Gastroesophageal sphincter (tissue), 4 donors: ENCODE results near the gene SNED1. TPM values are rescaled to one million over a fixed set of nuclear protein-coding genes. Genes with fewer than 3 reads are reported as not detected.

Source experiments
- ATAC-seq: fragments of 150-250 bp; one replicate; pipeline ENCODE4 v1.9.1; 2016; ENCODE audit warnings: mild to moderate bottlenecking, moderate library complexity
- H3K27ac ChIP-seq, 4 donors: fragments of 200-600 bp; sonication (generic) in 3 of 4; 1 replicate in 3 of 4; 2 replicates in 1 of 4; pipeline ENCODE4 v1.5.1; 2016 to 2019
- H3K27me3 ChIP-seq: fragments of 200-600 bp; sonication (generic); one replicate; pipeline ENCODE4 v1.5.1; 2019
- H3K36me3 ChIP-seq, 2 donors: fragments of 200-600 bp; sonication (generic); one replicate each; pipeline ENCODE4 v1.5.1; 2019; ENCODE audit warnings: control low read depth in 1 of 2
- H3K4me1 ChIP-seq, 3 donors: fragments of 200-600 bp; sonication (generic); 1 replicate in 2 of 3; 2 replicates in 1 of 3; pipeline ENCODE4 v1.5.1; 2016 to 2019; ENCODE audit warnings: control low read depth in 2 of 3
- H3K4me3 ChIP-seq, 2 donors: fragments of 200-600 bp; sonication (generic); one replicate each; pipeline ENCODE4 v1.5.1; 2019; ENCODE audit warnings: mild to moderate bottlenecking in 1 of 2, moderate library complexity in 1 of 2
- H3K9me3 ChIP-seq, 3 donors: fragments of 200-600 bp; sonication (generic); one replicate each; pipeline ENCODE4 v1.5.1; 2017 to 2019; ENCODE audit warnings: control low read depth in 2 of 3
- CTCF ChIP-seq, 4 experiments: fragments of 200-600 bp in 2 of 4; fragments of 450-650 bp in 2 of 4; sonication (generic) in 1 of 4; IDR thresholded peaks; one replicate each; pipeline ENCODE4 v1.5.1; 2017 to 2019; ENCODE audit warnings: antibody characterized with exemption in 4 of 4, mild to moderate bottlenecking in 2 of 4, moderate library complexity in 2 of 4
- EP300 ChIP-seq: sonication (generic); formaldehyde crosslinking; IDR thresholded peaks from one replicate; pipeline ENCODE4 v1.6.1; 2017; ENCODE audit warnings: antibody characterized with exemption, mild to moderate bottlenecking
- POLR2A ChIP-seq, 2 donors: fragments of 450-650 bp; IDR thresholded peaks; one replicate each; pipeline ENCODE4 v1.6.1; 2017; ENCODE audit warnings: antibody characterized with exemption in 2 of 2, mild to moderate bottlenecking in 2 of 2, moderate library complexity in 1 of 2
- POLR2AphosphoS5 ChIP-seq: sonication (generic); formaldehyde crosslinking; IDR thresholded peaks from one replicate; pipeline ENCODE4 v1.6.1; 2017; ENCODE audit warnings: antibody characterized with exemption
- WGBS, 2 donors: methylation state at CpG; one replicate each; pipeline ENCODE4 v1.1.5; 2018; ENCODE audit warnings: low coverage in 1 of 2; 5-methylcytosine and 5-hydroxymethylcytosine counted together
- total RNA-seq, 4 donors: library from RNA; depleted of rRNA; stranded (reverse); fragments of >200 nt; gene quantifications; one replicate each; pipeline ENCODE4 v1.1.0, GENCODE V29; 2016

Gene SNED1
- 10 to 100 TPM in 2 of 4 donors, 1 to 10 TPM in 2; 8.3 to 29.9 (median 14.6) TPM for total RNA-seq

- H3K36me3 ChIP-seq: peaks cover 0 to 16% of the 10 kb centered on the region in 2 donors
- peaks cover 0 to 5% (median 0%) of the 10 kb centered on the region in 3 donors for H3K9me3 ChIP-seq
- no peaks in the 10 kb centered on the region for H3K27me3 ChIP-seq
- 0% methylated on average over 6 of the region's 61 CpGs; no CpG with 5 or more reads in 1 of the 2 donors for WGBS, 2 donors
- peak; percentile 86 for ATAC-seq
- H3K27ac ChIP-seq: peak within 1 kb of the TSS; percentile 31 to 83 (median 79)
- peaks cover 0 to 65% (median 13%) of the 10 kb centered on the region in 3 donors for H3K4me1 ChIP-seq
- H3K4me3 ChIP-seq: peak within 1 kb of the TSS; percentile 67 to 80
- no peak for TF ChIP-seq CTCF (IDR thresholded peaks at IDR 0.05)
- peak in 1 of 2 donors; percentile 6 for TF ChIP-seq POLR2A (IDR thresholded peaks at IDR 0.05)
- peak; percentile 29 for TF ChIP-seq POLR2AphosphoS5
Measured at GRCh38 chr2:240997856-240998705, at the start of gene SNED1. Gene SNED1 (plus strand): TSS chr2:240998618. CDS start chr2:240998838, 220 bp downstream.

DNA sequence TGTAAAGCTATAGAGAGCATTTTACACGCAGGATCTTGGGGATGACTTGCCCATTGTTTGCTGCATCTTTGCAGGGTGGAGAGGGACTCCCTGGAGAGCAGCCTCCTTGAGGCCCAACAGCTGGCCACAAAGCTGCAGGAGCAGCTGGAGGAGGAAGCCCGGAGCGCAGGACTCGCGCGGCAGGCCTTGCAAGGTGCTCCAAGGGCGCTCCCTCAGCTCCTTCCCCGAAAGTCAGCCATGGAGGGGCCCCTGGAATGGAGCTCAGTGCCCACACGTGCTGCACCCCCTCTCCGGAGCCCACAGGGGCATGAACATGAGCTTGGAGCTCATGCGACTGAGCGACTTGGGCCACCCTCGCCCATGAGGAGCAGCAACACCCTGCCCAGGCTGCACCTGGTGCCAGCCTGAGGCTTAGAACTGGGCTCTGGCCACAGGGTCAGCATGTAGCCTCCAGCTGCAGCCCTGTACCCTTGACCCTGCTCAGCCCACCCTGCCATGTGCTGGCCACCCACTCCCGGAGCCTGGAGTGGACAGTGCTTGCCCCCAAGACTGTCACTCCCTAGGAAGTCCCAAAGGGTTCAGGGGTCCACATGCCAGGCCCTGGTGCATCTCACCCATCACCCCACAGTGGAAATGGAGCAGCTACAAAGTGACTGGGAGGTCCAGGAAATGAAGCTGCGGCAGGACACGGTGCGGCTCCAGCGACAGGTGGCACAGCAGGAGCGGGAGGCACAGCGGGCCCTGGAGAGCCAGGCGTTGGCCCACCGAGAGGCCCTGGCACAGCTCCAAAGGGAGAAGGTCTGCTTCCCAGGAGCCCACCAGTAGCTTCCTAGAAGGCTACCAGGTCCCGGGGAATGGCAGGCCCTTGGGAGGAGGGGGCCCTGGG is 49.3 kb upstream of the SNED1 start:
- ATAC-seq: no peak
- WGBS, 2 donors: 60 to 83% methylated on average over 1 to 10 of the region's 23 CpGs

DNA sequence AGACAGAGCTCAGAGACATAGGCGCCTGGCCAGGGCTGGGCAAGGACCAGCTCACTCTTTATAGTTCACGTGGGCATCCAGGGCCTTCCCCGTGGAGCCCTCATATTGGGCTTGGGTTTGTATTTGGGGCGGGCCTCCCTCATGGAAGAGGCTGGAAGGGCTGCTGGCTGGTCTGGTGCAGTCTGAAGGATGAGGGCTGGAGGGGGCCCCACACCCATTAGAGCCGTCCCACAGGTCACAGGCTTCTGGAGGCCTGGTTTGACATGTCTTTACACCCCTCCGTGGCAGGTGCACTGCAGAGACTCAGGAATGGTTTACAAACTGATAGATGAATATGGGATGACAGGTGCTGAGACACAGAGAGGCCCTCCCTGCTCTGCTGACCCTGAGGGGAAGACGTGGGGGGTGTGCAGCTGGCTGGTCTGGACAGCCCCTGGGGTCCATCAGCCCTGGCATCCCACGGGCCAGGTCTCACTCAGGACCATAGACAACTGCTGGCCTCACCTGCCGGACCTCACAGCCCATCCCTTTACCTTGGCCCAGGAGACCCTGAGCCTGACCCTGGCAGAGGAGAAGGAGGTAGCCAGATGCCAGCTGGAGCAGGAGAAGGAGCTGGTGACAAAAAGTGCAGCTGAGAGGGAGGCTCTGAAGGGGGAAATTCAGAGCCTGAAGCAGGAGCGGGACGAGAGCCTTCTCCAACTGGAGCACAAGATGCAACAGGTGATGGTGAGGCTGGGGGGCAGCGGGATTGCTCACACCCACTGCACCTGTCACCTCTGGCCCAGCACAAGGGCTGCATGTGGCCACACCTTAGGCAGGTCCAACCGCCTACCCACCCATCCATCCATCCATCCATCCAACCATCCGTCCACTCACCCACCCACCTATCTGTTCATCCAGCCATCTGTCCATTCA is 48.4 kb upstream of the SNED1 start:
- Histone ChIP-seq H3K9me3 (no peaks in the 10 kb centered on the region), H3K36me3 (no peaks in the 10 kb centered on the region), H3K4me1 (no peaks in the 10 kb centered on the region), H3K27me3 (peaks cover 12% of the 10 kb centered on the region), H3K4me3 (no peak overlapping the region), H3K27ac (no peak overlapping the region)
- WGBS, 2 donors: 81 to 100% methylated on average over 3 of the region's 14 CpGs
- TF ChIP-seq POLR2A (IDR thresholded peaks at IDR 0.05): no peak
- TF ChIP-seq EP300: no peak
- no peak for TF ChIP-seq POLR2AphosphoS5
- TF ChIP-seq CTCF (IDR thresholded peaks at IDR 0.05): no peak
- no peak for ATAC-seq

More for the DNA sequence above, 49.3 kb upstream of the SNED1 start:
- Histone ChIP-seq H3K27ac (no peak overlapping the region), H3K4me3 (no peak overlapping the region), H3K36me3 (no peaks in the 10 kb centered on the region), H3K9me3 (no peaks in the 10 kb centered on the region), H3K4me1 (no peaks in the 10 kb centered on the region), H3K27me3 (peaks cover 7% of the 10 kb centered on the region)
- TF ChIP-seq POLR2AphosphoS5 (no peak), CTCF (IDR thresholded peaks at IDR 0.05) (no peak), POLR2A (IDR thresholded peaks at IDR 0.05) (no peak), EP300 (no peak)

- Histone ChIP-seq H3K36me3 (no peaks in the 10 kb centered on the region), H3K4me1 (no peaks in the 10 kb centered on the region), H3K27ac (no peak overlapping the region), H3K4me3 (no peak overlapping the region), H3K9me3 (no peaks in the 10 kb centered on the region), H3K27me3 (peaks cover 21% of the 10 kb centered on the region)
- ATAC-seq: no peak
- TF ChIP-seq CTCF (IDR thresholded peaks at IDR 0.05) (no peak), EP300 (no peak), POLR2AphosphoS5 (no peak), POLR2A (IDR thresholded peaks at IDR 0.05) (no peak)
- 78 to 90% methylated on average over 3 of the region's 3 CpGs for WGBS, 2 donors
Measured at GRCh38 chr2:240951045-240951594, 47.3 kb upstream of the SNED1 start.
